Chondrocyte (in vitro differentiated cells): ENCODE results near the gene ADARB2. TPM values are rescaled to one million over a fixed set of nuclear protein-coding genes. Genes with fewer than 3 reads are reported as not detected.

ENCODE experiments used
- DNase-seq: peaks from one replicate; pipeline ENCODE4 v3.0.0; 2021; ENCODE audit warnings: mixed read lengths, low spot score
- H3K27ac Mint-ChIP-seq: one replicate; pipeline ENCODE4 v1.8.0; 2021; ENCODE audit warnings: mild to moderate bottlenecking, moderate library complexity, mixed read lengths; ENCODE audit not compliant: unreplicated experiment
- H3K27me3 Mint-ChIP-seq: 2 replicates; pipeline ENCODE4 v1.8.0; 2021; ENCODE audit warnings: low read depth, mixed read lengths
- H3K36me3 Mint-ChIP-seq: 2 replicates; pipeline ENCODE4 v1.8.0; 2021; ENCODE audit warnings: low read depth, mixed read lengths
- H3K4me1 Mint-ChIP-seq: 2 replicates; pipeline ENCODE4 v1.8.0; 2021; ENCODE audit warnings: low read depth, mild to moderate bottlenecking, mixed read lengths
- H3K4me3 Mint-ChIP-seq: one replicate; pipeline ENCODE4 v1.8.0; 2021; ENCODE audit warnings: mild to moderate bottlenecking, moderate library complexity, mixed read lengths; ENCODE audit not compliant: unreplicated experiment
- H3K9me3 Mint-ChIP-seq: 2 replicates; pipeline ENCODE4 v1.8.0; 2021; ENCODE audit warnings: low read depth, mixed read lengths
- total RNA-seq: library from RNA; stranded (reverse); gene quantifications from 3 replicates; pipeline ENCODE4 v1.2.1, GENCODE V29; 2021
- TF ChIP-seq, protein P1 (sequence below): fragments of 200-600 bp; sonication (generic); IDR thresholded peaks from 2 replicates; pipeline ENCODE4 v1.5.0; 2021; ENCODE audit warnings: antibody characterized with exemption, mild to moderate bottlenecking, moderate library complexity

Gene ADARB2
- total RNA-seq, 1 donor from 2014 or later: 3.3 TPM

DNA sequence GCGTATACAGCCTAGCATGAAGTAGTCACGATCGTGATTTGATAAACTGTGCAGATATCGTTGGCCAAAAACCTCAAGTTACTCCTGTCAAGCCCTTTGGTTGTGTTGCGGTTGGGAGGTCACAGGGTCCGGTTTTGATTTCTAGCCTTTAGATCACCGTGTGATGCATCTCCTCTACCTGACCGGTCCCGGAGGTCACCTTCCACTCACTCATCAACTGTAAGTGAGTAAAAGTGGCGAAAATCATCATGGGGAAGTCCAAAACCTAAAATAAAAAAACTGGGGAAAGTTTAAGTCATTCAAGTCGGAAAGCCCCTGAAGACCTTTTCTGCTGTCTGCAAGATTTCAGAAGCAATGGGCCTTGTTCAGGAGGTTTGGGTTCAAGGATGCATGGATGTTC is 62.8 kb downstream of the ADARB2 start:
- Mint-ChIP-seq H3K4me1 (no peaks in the 10 kb centered on the region), H3K27ac (no peak overlapping the region), H3K36me3 (no peaks in the 10 kb centered on the region), H3K9me3 (no peaks in the 10 kb centered on the region), H3K27me3 (no peaks in the 10 kb centered on the region), H3K4me3 (no peak overlapping the region)
- DNase-seq: no peak
- TF ChIP-seq, protein P1, sequence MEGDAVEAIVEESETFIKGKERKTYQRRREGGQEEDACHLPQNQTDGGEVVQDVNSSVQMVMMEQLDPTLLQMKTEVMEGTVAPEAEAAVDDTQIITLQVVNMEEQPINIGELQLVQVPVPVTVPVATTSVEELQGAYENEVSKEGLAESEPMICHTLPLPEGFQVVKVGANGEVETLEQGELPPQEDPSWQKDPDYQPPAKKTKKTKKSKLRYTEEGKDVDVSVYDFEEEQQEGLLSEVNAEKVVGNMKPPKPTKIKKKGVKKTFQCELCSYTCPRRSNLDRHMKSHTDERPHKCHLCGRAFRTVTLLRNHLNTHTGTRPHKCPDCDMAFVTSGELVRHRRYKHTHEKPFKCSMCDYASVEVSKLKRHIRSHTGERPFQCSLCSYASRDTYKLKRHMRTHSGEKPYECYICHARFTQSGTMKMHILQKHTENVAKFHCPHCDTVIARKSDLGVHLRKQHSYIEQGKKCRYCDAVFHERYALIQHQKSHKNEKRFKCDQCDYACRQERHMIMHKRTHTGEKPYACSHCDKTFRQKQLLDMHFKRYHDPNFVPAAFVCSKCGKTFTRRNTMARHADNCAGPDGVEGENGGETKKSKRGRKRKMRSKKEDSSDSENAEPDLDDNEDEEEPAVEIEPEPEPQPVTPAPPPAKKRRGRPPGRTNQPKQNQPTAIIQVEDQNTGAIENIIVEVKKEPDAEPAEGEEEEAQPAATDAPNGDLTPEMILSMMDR: no peak

DNA sequence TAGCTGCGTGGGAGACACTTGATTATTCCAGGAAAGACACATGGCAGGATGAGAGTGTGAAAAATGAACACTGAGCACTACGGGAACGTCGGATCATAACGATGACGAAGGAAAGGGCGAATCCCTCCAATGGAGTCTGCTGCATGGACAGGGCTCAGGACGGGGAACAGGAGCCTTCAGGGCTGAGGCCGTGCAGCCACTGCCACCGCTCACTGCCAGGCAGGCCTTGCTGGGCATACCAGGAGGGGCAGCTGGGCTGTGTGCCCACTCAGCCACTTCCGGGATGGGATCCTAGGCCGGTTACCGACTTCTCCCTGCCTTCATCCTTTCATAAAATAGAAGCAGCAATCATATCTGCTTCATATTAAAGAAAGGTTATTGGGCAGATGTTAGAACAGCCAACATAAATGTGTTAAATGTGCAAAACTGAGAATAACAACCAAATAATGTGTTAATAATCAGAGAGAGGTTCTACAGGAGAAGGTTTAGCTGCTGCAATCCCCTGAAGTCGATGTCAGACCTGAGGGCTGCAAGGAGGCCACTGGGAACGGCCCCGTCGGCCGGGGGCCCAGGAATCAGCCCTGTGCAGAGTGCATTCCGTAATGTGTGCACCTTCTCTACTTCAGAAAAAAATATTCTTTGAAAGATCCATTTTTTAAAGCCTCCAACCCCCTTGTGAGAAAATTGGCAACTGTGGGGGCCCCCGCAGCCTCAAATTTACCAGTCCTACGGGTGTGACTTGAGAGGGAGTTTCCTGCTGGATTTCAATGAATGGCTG is 63.6 kb downstream of the ADARB2 start:
- no peak for DNase-seq
- H3K9me3 Mint-ChIP-seq: no peaks in the 10 kb centered on the region
- no peak overlapping the region for H3K27ac Mint-ChIP-seq
- H3K27me3 Mint-ChIP-seq: no peaks in the 10 kb centered on the region
- no peaks in the 10 kb centered on the region for H3K4me1 Mint-ChIP-seq
- H3K4me3 Mint-ChIP-seq: no peak overlapping the region
- TF ChIP-seq, protein P1: no peak
- no peaks in the 10 kb centered on the region for H3K36me3 Mint-ChIP-seq

DNA sequence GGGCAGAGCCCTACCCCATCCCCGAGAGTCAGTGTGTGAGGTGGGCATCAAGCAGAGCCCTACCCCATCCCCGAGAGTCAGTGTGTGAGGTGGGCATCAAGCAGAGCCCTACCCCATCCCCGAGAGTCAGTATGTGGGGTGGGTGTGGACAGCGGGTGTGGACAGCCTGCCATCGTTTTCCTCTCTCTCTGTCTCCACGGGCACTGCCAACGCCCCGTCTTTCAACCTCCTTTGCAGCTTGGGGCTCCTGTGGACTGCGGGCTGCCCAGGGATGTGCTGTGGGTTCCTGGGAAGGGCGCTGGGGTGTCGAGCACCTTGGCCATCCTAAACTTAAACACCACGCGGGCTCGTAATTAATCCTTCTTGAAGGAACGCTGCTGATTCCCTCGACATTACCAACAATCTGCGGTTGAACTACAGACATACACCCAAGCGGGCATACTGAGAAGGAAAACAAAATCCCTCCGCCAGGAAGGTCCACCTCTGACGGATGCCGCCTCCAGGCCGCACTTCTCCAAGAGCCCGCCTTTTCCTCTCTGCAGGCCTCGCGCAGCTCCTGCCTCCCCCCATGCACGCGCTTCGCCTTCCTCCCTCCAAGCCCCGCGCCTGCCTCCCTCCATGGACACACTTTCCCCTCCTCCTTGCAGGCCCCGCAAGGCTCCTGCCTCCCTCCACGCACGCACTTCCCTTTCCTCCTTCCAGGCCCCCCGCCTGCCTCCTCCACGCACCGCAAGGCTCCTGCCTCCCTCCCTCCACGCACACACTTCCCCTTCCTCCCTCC is 65.1 kb downstream of the ADARB2 start:
- TF ChIP-seq, protein P1: no peak
- no peak for DNase-seq
- H3K9me3 Mint-ChIP-seq: no peaks in the 10 kb centered on the region
- H3K4me3 Mint-ChIP-seq: no peak overlapping the region
- no peaks in the 10 kb centered on the region for H3K4me1 Mint-ChIP-seq
- H3K36me3 Mint-ChIP-seq: no peaks in the 10 kb centered on the region
- H3K27me3 Mint-ChIP-seq: no peaks in the 10 kb centered on the region
- no peak overlapping the region for H3K27ac Mint-ChIP-seq

DNA sequence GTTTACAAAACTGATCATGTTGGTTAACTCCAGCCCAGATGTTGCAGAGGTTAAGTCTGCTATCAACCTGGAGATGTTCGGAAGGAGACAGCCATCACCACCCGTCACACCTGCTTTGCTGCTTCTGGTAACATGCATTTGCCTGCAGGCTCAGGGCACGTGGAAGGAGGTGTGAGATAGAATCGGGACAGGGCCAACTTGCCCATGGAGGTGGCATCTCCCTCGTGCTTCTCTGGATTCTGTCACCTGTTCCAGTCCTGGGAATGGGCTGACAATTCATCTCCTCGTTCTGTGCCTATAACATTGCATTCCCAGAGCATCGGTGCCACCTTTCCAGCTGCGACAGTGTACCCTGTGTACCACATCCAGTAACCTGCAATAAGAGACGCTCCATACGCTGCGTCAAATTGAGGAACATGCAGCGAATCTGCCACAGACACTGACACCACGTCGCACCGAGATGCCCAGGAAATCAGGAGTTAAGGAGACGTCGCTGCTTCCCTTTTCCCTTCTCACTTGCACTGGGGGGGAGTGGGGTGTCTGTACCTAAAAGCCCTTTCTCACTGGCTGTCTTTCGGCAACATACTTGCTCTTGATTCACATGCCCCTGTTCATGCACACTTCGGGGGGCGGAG is 65.8 kb downstream of the ADARB2 start:
- Mint-ChIP-seq H3K36me3 (no peaks in the 10 kb centered on the region), H3K9me3 (no peaks in the 10 kb centered on the region), H3K4me3 (no peak overlapping the region), H3K4me1 (no peaks in the 10 kb centered on the region), H3K27ac (no peak overlapping the region), H3K27me3 (no peaks in the 10 kb centered on the region)
- DNase-seq: no peak
- TF ChIP-seq, protein P1: no peak
